Camera-type eye (tissue), 1 donor: ENCODE data around the gene CENPO. TPM values are rescaled to one million over a fixed set of nuclear protein-coding genes. Genes with fewer than 3 reads are reported as not detected.

Source experiments
- total RNA-seq: library from RNA; depleted of rRNA; stranded (reverse); fragments of >200 nt; gene quantifications from one replicate; pipeline ENCODE4 v1.2.3, GENCODE V29; 2014

Gene CENPO
- 10.9 TPM for total RNA-seq

DNA sequence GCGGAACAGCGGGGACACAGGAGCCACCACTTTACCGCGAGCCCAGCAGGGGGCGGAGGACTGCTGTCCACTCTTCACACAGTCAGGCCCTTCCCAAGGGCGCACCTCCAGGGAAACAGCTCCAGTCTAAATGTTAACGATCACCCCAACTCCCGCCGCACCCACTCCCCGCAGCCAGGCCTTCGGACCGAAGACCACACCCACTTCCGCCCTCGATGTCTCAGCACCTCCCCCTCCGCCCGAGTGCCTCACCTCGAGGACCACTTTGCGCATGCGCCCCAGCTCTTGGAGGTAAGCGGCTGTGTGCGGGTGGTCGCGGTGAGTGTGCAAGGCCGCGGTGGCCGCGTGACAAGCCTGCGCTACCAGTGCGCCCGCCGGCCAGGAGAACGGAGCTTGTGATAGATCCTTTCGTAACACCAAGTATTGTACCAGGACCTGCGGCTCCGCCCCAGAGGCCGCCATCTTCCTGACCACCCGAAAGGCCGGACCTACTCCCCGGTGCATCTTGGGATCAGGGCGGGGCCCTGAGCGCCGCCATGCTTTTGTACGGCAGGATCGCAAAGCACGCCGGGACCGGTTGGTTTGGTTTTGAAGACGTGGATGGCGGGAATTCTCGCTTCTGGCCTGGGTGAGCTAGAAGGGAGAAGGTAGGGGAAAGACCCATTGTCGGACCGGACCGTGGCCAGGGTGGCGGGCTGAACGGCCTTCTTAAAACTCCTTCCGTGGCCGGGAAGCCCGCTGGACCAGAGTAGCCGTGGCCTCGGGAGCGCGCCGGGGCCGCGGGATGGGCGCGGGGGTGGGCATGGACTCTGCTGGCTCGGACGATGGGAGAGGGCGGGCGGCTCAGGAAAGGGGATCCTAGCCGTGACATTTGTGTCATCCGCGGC lies at the start of gene CENPO, which contains the start of gene PTRHD1:
TSS of gene CENPO (plus strand) at position 552 of the 887 bp plus-strand sequence. CDS start 495 bp downstream, outside the sequence.
TSS of gene PTRHD1 (minus strand) at position 518 of the 887 bp plus-strand sequence. CDS start at position 504, 14 bp downstream.

Other genes starting within 250 kb of the CENPO start
- 19.4 TPM for gene PTRHD1, start within 50 bp of the CENPO start, total RNA-seq
- 28.5 TPM for gene ADCY3, start 126.8 kb downstream of the CENPO start, total RNA-seq
- 22.6 TPM for gene DNAJC27, start 178.5 kb downstream of the CENPO start, total RNA-seq
- 32.6 TPM for gene EFR3B, start 248.7 kb downstream of the CENPO start, total RNA-seq